Measurements from ENCODE around the gene EIF4B. TPM values are rescaled to one million over a fixed set of nuclear protein-coding genes. Genes with fewer than 3 reads are reported as not detected.

The EIF4B gene
- total and polyA plus RNA-seq, 9 donors = 316 to 1,452 (median 882) TPM

DNA sequence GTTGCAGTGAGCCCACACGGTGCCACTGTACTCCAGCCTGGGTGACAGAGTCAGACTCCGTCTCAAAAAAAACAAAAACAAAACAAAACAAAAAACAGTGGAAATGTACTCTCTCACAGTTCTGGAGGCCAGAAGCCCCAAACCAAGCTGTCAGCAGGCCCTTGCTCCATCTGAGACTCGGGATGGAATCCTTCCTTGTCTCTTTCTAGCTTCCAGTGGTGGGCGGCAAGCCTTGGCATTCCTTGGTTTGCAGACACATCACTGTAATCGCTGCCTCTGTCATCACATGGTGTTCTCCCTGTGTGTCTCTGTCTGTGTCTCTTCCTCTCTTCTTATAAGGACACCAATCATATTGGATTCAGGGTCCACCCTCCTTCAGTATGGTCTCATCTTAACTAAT, 50.0 kb downstream of the EIF4B start:
- TF ChIP-seq, protein P1, sequence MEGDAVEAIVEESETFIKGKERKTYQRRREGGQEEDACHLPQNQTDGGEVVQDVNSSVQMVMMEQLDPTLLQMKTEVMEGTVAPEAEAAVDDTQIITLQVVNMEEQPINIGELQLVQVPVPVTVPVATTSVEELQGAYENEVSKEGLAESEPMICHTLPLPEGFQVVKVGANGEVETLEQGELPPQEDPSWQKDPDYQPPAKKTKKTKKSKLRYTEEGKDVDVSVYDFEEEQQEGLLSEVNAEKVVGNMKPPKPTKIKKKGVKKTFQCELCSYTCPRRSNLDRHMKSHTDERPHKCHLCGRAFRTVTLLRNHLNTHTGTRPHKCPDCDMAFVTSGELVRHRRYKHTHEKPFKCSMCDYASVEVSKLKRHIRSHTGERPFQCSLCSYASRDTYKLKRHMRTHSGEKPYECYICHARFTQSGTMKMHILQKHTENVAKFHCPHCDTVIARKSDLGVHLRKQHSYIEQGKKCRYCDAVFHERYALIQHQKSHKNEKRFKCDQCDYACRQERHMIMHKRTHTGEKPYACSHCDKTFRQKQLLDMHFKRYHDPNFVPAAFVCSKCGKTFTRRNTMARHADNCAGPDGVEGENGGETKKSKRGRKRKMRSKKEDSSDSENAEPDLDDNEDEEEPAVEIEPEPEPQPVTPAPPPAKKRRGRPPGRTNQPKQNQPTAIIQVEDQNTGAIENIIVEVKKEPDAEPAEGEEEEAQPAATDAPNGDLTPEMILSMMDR (IDR thresholded peaks at IDR 0.05) = no peak
- no peak for TF ChIP-seq POLR2A (IDR thresholded peaks at IDR 0.05)
- no peak for TF ChIP-seq EP300 (IDR thresholded peaks at IDR 0.05)
- intact Hi-C loops (cut with DNase I) = no loop called here
- Histone ChIP-seq H3K36me3 (no peaks in the 10 kb centered on the region), H3K27me3 (no peaks in the 10 kb centered on the region), H3K27ac (no peak overlapping the region), H3K9me3 (no peaks in the 10 kb centered on the region), H3K4me1 (ENCODE audit: insufficient read depth) (peaks cover 15% of the 10 kb centered on the region), H3K4me3 (no peak overlapping the region)
- 72 to 76% (median 75%) methylated on average over 5 of the region's 5 CpGs for WGBS, 3 donors
- peak in 1 of 5 donors; percentile 25 for DNase-seq

DNA sequence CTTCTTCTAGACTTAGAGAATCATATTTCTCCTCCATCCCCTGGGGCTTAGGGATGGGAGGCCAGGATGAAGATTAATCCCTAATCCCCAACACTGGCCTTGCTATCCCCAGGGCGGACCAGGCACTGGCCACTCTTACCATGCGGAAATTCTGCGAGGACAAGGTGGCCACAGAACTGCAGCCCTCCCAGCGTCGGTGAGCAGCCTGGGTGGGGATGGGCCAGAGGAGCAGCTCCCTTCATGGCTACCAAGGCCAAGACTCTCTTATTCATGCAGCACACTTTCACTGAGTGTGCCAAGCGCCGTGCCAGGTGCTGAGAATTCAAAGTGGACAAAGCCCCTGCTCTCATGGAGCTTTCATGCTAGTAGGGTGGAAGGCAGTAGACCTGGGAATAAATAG, 50.6 kb downstream of the EIF4B start:
- H3K36me3 ChIP-seq = no peaks in the 10 kb centered on the region
- H3K4me3 ChIP-seq = no peak overlapping the region
- no peaks in the 10 kb centered on the region for H3K9me3 ChIP-seq
- DNase-seq = peak in 1 of 5 donors; percentile 33
- no peaks in the 10 kb centered on the region for H3K27me3 ChIP-seq
- TF ChIP-seq, protein P1 (IDR thresholded peaks at IDR 0.05) = no peak
- TF ChIP-seq EP300 (IDR thresholded peaks at IDR 0.05) = no peak
- TF ChIP-seq POLR2A (IDR thresholded peaks at IDR 0.05) = no peak
- no peak overlapping the region for H3K27ac ChIP-seq
- intact Hi-C loops (cut with DNase I) = no loop called here
- 90 to 93% (median 92%) methylated on average over 7 of the region's 7 CpGs for WGBS, 3 donors
- peaks cover 10% of the 10 kb centered on the region for H3K4me1 ChIP-seq (ENCODE audit: insufficient read depth)

DNA sequence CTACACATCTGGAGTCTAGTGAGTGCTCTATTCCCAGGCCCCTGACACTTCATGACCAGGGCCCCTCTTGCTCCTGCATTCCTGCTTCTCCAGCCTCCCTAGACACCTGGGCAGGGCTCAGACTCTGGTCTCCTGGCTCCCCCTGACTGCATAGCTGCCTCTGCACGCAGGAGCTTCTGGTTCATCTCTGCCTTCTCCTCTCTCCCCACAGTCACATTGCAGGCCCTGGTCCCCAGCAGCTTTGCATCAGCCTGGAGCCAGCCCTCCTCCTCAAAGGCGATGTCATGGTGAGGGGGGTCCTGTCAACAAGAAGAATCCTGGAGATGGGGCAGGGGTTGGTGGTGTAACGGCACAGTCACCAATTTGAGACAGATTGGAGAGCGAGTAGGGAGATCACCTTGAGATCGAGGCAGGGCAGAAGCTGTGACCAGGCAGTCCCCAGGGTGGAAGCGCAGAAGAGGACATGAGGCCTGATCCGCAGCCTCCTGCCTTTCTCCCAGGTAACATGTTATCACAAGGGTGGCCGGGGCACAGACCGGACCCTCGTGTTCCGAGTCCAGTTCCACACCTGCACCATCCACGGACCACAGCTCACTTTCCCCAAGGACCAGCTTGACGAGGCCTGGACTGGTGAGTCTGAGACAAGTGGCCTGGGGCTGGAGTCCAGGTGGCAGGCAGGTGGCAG, 51.7 kb downstream of the EIF4B start:
- H3K36me3 ChIP-seq = no peaks in the 10 kb centered on the region
- TF ChIP-seq EP300 (IDR thresholded peaks at IDR 0.05) (no peak), POLR2A (IDR thresholded peaks at IDR 0.05) (no peak)
- TF ChIP-seq, protein P1 (IDR thresholded peaks at IDR 0.05) = no peak
- 83 to 86% (median 85%) methylated on average over 13 of the region's 13 CpGs for WGBS, 3 donors
- no peak overlapping the region for H3K4me3 ChIP-seq
- intact Hi-C loops (cut with DNase I) = no loop called here
- peak in 3 of 5 donors; percentile 30 to 45 (median 41) for DNase-seq
- H3K9me3 ChIP-seq = no peaks in the 10 kb centered on the region
- H3K27me3 ChIP-seq = no peaks in the 10 kb centered on the region
- H3K4me1 ChIP-seq (ENCODE audit: insufficient read depth) = peaks cover 5% of the 10 kb centered on the region
- H3K27ac ChIP-seq = no peak overlapping the region

DNA sequence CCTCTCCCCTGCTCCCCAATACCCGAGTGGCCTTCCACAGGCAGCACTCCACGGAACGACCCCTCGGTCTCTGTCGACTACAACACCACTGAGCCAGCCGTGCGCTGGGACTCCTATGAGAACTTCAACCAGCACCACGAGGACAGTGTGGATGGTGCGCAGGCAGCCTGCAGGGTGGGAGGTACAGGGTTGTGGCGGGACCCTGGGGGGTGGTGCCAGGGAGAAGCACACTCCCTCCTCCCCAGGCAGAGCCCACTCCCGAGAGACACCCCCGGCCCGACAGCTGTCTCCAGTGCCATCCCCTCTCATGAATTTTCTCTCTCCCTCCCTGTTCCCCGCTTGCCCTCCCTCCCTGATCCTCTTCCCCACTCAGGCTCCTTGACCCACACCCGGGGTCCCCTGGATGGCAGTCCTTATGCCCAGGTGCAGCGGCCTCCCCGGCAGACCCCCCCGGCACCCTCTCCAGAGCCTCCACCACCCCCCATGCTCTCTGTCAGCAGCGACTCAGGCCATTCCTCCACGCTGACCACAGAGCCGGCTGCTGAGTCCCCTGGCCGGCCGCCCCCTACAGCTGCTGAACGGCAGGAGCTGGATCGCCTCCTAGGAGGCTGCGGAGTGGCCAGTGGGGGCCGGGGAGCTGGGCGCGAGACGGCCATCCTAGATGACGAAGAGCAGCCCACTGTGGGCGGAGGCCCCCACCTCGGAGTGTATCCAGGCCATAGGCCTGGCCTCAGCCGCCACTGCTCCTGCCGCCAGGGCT, 52.6 kb downstream of the EIF4B start:
- Histone ChIP-seq H3K27me3 (no peaks in the 10 kb centered on the region), H3K27ac (no peak overlapping the region), H3K4me3 (no peak overlapping the region), H3K36me3 (no peaks in the 10 kb centered on the region), H3K4me1 (ENCODE audit: insufficient read depth) (peaks cover 11% of the 10 kb centered on the region), H3K9me3 (no peaks in the 10 kb centered on the region)
- TF ChIP-seq EP300 (IDR thresholded peaks at IDR 0.05) = no peak
- no peak for TF ChIP-seq POLR2A (IDR thresholded peaks at IDR 0.05)
- TF ChIP-seq, protein P1 (IDR thresholded peaks at IDR 0.05) = no peak
- DNase-seq = peak in 4 of 5 donors; percentile 34 to 50 (median 40)
- intact Hi-C loops (cut with DNase I) = no loop called here
- 68 to 78% (median 73%) methylated on average over 28 to 35 of the region's 35 CpGs for WGBS, 3 donors
